NCI-H2081 treated with DMSO at 0.1 percent for 48 hours (cell line): Measurements from ENCODE around the gene POU3F3.

Experiments used
- DNase-seq: peaks from one replicate; lab custom pipeline; 2025; lab: John Stamatoyannopoulos, UW

POU3F3 gene

DNA sequence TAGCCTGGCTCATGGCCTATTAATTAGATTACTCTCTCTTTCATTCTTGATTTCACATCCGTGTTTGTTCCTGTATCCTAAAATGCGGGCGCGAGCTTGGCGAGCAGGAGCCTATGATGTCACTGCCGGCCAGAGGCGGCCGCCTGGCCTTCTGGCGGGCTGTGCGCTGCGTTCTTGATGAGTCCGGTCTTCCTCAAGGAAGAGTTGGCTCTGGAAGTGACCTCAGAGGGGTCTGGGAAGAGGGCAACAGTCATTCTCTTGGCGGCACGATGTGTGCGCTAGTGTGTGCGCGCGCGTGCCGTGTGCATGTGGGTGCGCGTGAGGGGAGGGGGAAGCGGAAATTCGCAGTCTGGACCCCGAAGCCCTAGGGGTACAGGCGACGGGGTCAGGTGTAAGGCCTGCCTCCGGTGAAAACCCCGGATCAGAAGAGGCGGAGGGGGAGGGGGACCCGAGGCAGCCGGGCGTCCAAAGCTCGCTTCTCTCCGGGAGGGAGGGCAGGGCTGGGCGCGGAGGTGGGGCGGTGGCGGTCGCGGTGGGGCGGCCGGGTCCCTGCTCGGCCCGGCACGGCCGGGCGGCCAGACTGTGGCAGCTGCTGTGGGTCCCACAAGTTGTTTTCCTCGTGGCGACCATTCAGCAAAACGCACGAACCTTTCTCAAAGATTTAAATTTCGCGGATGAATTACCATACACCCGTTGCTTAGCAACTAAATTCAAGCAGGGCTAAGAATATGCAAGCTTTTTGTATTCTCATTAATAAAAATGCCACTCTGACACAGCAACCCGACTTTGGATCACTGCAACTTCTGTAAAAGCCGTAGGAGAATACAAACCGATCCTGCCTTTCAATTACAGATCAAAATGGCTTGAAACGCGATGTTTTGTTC is 8.4 kb downstream of the POU3F3 start:
- no peak for DNase-seq

DNA sequence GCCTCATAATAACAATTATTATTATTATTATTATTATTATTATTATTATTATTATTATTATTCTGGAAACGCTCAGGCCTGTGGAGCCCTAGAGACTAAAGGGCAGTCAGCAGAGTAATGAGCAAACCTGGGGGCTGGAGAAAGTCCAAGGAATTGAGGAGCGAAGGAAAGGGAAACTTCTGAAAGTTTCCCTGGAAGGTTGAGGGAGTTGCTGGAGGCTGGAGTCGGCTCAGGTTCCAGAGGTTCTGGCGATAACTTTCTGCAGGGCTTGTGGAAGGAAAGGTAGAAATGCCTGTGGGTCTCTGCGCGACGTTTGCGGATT is 9.2 kb downstream of the POU3F3 start:
- no peak for DNase-seq

GRCh38 chr2:104863468-104864279 is 9.8 kb downstream of the POU3F3 start:
- DNase-seq: no peak

GRCh38 chr2:104864280-104865095 is 10.6 kb downstream of the POU3F3 start:
- DNase-seq: no peak

- no peak for DNase-seq
Measured at GRCh38 chr2:104865096-104865470, 11.2 kb downstream of the POU3F3 start.

DNA sequence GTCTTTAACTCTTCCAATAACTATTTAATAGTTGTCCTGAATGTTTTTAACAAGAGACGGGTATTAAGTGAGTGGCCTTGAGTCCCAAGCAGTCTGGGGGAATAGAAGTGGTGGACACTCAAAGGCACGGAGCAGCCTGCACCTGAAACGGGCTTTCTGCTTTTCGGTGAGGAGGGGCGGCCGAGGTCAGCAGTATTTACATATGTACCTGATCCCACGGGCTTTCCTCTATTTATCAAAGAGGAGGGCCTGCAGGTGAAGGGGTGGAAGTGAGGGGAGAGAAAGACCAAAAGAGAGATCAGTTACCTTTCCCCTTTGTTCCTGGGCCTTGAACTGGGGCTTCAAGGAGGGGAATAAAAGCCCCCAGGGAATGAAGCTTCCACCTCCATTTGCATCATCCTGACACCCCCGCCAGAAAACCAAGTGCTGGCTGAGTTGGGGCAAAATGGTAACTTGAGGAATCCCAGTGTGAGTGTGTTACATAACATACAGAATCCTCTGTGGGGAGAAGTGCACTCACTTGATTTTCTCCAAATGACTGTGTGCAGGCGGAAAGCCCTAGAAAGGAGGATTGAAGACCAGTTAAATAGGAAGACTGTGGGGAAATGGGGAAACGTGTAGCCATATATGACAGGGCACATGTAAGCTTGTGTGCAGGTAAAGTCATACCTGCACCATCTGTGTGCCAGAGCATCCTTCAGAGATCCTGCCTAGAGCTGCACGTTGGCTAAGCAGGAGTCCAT is 12.4 kb downstream of the POU3F3 start:
- DNase-seq: no peak

GRCh38 chr2:104866883-104867812 is 13.2 kb downstream of the POU3F3 start:
- DNase-seq: no peak

GRCh38 chr2:104867813-104868504 is 14.0 kb downstream of the POU3F3 start:
- DNase-seq: no peak

DNA sequence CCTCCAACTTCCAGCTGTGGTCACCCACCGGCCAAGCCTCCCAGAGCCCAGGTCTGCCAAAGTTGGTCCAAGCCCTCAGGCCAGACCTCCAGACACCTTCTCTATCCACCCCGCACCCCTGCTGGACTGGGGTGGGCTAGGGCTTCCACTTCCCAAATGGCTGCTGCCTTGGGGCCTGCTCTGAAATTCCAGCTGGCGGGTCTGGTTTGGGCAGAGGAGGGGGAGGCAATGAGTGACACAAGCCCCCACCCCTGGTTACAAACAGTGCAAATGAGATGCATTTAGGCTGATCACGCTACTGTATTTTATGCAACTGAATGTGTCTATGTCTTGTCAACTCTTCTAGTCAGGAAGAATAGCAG is 14.6 kb downstream of the POU3F3 start:
- no peak for DNase-seq

DNA sequence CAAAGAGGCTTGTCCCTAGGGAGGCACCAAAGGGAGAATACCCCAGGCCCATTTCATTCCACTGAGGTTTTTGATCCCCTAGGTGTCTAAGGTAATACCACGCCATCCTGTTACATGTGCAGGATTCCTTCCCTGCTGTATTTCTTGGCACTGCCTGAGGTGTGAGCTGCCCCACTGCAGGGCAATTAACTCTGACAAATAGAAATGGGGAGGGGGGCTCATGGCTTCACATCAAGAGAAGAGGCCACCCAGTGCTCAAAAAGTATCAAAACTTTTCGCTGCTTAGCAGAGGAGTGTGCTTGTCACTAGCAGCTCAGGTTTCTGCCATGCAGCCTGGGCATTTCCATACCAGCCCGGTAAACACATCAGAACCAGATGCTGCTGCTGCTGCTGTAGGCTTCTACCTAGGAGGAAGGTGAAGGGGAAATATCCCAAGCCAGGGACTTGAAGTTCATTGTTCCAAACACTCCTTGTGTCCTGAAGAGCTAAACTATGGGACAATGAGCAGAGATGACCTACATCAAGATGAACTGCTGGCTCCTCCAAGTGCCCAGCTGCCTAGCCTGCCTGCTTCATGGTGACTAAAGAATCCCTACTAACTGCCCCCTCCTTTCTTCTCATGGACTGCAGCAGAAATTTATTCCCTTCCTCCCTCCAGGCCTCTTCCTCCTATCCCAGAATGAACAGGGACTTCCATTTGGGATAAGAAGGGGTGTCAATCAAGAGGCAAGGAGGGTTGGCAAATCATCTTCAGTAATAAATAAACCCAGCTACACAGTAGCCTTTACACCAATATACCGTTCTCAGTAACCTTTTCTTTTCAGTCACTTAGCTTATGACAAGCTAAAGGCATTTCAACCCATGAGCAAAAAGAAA is 16.4 kb downstream of the POU3F3 start:
- DNase-seq: no peak

DNA sequence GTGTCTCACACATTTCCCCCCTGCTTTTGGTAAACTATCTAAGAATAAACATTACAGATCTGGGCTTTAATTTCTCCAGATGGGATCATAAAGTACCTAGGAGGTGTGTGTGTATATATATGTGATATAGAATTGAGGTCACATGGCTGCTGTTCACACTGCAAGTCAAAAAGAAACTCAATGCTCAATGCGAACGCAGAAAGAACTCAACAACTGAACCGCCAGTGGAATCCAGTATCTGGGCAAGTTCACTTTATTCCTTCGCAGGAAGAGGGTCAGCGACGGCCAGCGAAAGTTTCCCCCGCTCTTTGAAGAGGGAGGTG is 17.7 kb downstream of the POU3F3 start:
- DNase-seq: no peak

DNA sequence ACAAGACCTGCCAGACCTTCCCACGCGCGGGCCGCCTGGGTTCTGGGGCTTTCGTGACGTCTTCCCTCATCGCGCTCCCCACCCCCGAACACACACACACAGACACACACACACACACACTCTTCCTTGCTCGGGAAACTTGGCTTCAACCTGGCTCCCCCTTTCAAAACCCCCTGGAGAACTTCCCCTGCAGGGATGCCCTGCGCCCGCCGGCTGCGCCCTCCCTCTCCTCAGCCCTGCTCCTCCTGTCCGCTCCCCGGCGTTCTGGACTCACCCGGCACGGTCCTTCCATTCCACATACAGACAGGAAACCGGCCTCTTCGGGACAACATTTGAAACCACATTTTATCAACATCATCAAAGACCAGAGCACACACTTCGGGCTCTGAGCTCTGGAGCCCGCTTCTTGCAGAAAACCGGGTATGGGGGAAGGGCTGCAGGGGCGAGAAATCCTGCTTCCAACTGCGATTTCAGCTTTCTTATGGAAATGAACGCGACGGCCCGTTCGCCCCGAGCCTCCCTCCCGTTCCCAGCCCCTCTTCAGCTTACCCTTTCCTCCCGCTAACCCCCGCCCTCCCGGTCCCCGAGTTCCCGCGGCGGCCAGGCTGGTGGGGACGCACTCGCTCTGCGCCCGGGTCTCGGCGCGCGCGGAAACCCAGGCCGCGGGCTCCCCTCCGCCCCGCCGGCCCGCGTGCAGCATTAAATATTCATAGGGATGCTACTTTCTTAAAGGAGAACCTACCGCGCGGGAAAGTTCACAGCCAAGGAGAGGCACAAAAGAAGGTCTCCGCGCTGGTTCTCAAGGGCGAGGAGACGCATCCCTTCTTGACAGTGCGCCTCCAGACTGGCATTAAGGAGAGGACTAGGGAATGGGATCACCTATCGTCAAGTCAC is 18.3 kb downstream of the POU3F3 start:
- no peak for DNase-seq

DNA sequence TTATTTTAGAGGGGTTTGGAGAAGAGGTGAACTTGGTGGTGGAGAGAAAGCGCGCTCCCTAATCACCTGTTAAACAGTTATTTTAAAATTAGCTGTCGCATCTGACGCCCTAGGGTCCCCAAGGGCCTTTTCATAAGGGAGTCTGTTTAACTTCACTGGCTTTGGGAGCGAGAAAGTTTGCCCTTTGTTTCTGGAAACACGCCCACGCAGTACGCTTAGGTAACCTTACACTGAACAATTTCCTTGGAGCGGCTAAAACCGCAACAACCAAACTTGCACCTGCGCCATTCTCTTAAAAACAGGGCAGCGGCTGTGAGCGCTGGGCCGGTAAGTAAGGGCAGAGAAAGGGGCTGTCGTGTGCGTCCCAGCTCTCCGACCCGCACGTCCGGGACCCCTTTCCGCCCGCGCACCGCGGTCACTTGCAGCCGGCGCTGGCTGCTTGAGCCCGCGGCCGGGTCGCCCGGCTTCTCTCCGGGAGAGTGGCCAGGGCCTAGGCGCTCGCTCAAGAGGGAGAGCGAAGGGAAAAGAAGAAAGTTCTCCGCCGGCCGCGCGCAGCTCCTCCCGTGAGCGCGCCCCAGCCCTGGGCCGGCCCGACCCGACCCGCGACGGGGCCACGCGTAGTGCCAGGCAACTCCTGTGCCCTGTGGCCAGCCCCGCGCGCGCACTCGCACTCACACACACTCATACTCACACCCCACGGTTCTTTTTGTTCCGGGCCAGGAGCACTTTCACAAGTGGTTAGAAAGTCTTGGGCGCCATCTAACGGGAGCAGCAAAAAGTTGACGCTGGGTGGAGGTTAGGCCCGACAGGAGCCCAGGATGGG is 19.2 kb downstream of the POU3F3 start:
- no peak for DNase-seq

DNA sequence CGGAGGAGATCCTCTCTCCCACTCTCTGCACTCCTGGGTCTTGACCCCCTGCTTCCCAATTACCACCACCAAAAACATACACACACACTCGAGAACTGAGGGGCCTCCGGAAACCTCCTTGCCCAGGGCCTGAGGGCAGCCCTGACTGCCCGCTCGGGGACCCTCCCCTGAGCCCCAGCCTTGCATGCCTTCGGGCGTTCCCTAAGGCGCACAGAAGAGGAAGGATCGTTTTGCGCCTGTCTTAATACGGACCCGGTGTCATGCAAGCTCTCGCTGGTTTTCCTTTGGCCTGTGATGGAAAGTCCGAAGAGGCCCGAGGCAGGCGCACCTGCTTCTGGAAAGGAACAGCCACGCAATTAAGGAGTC is 19.8 kb downstream of the POU3F3 start:
- no peak for DNase-seq

- DNase-seq: no peak
Measured at GRCh38 chr2:104874230-104874629, 20.3 kb downstream of the POU3F3 start.

DNA sequence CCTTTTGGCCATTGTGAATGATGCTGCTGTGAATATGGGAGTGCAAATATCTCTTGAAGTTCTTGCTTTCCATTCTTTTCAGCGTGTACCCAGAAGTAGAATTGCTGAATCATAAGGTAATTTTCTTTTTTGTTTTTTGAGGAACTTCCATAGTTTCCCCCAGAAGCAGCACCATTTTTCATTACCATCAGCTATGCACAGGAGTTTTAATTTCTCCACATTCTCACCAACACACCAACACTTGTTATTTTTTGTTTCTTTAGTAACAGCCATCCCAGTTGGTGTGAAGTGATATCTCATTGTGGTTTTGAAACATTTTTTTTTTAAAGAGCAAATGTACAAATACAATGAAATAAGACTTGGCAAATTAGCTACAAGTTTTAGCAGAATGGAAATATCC is 21.3 kb downstream of the POU3F3 start:
- no peak for DNase-seq
